Erythroblast (primary cell): ENCODE measurements around the gene GRIK4.

Experiments used
- GATA1 ChIP-seq: IDR thresholded peaks from 2 replicates; pipeline ENCODE4 v1.6.1; 2011; ENCODE audit warnings: low read depth, mild to moderate bottlenecking, control low read depth, low read length, moderate library complexity
- POLR2A ChIP-seq: IDR thresholded peaks from 2 replicates; pipeline ENCODE4 v1.6.1; 2011; ENCODE audit warnings: mild to moderate bottlenecking, low read length

DNA sequence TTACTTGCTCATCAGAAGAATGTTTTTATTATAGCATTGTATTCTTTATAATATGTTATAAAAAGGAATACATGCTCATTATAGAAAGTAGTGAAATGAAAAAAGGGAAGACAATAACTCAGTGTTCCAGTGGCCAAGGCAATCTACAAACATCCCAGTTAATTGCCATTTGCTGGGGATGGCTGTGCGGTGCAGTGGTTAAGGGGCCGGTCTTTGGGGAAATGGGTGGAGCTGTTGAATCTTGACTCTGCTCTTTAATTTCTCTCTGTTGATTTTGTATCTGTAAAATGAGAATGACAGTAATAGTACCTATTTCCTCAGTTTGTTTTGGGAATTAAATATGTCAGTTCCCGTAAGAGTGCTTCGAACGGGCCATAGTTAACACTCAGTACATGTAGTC lies 299.7 kb downstream of the GRIK4 start:
- TF ChIP-seq POLR2A (no peak), GATA1 (no peak)
